ENCODE data around the gene ZBTB12.

DNA sequence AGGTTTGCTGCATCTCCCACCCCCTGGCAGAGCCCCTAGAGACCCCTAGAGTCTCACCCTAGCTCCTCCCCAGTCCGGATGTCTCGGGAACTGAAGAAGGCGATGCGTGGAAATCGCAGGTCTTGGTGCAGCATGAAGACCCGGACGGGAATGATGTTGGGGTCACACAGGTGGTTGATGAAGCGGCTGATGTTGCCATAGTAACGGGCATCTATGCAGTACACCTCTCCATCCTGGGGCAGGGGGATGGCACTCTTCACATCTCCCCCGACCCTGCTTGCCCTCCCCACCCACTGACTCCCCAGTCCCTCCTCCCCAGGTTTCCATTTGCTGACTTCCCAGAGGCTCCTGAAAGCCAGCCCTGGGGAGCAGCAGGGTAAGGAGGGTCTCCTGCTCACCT lies 21.3 kb downstream of the ZBTB12 start:
- TF ChIP-seq CREBBP (IDR thresholded peaks at IDR 0.05; ENCODE audit: low read depth, low read length) (no peak), NFE2L1 (tag; IDR thresholded peaks at IDR 0.05; ENCODE audit: borderline replicate concordance, low read depth) (no peak)
- TF ChIP-seq, protein P1, sequence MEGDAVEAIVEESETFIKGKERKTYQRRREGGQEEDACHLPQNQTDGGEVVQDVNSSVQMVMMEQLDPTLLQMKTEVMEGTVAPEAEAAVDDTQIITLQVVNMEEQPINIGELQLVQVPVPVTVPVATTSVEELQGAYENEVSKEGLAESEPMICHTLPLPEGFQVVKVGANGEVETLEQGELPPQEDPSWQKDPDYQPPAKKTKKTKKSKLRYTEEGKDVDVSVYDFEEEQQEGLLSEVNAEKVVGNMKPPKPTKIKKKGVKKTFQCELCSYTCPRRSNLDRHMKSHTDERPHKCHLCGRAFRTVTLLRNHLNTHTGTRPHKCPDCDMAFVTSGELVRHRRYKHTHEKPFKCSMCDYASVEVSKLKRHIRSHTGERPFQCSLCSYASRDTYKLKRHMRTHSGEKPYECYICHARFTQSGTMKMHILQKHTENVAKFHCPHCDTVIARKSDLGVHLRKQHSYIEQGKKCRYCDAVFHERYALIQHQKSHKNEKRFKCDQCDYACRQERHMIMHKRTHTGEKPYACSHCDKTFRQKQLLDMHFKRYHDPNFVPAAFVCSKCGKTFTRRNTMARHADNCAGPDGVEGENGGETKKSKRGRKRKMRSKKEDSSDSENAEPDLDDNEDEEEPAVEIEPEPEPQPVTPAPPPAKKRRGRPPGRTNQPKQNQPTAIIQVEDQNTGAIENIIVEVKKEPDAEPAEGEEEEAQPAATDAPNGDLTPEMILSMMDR (IDR thresholded peaks at IDR 0.05 in 2 of 3, conservative IDR thresholded peaks at IDR 0.05 in 1 of 3; ENCODE audit: insufficient read depth in 2 of 3, low read depth in 1 of 3, low read length in 3 of 3), result no peak
